TTC549 (cell line): ENCODE measurements around the gene TAGLN2.

Experiments
- FAIRE-seq: peaks from 2 replicates; lab custom pipeline; 2012; peaks lifted over from hg19 to GRCh38; lab: Jason Lieb, UNC

TAGLN2 gene

GRCh38 chr1:159935305-159935704 is 10.0 kb upstream of the TAGLN2 start:
- no peak for FAIRE-seq

GRCh38 chr1:159934136-159935039 is 9.1 kb upstream of the TAGLN2 start:
- no peak for FAIRE-seq

GRCh38 chr1:159933347-159933746 is 8.0 kb upstream of the TAGLN2 start:
- FAIRE-seq = no peak

- no peak for FAIRE-seq
Observed at GRCh38 chr1:159932296-159933285, 7.3 kb upstream of the TAGLN2 start.

- FAIRE-seq = no peak
Observed at GRCh38 chr1:159931795-159932173, 6.5 kb upstream of the TAGLN2 start.

- no peak for FAIRE-seq
Observed at GRCh38 chr1:159931101-159931794, 5.9 kb upstream of the TAGLN2 start.

- FAIRE-seq = no peak
Observed at GRCh38 chr1:159930634-159931033, 5.3 kb upstream of the TAGLN2 start.

- no peak for FAIRE-seq
Observed at GRCh38 chr1:159930216-159930615, 4.9 kb upstream of the TAGLN2 start.

- FAIRE-seq = no peak
Observed at GRCh38 chr1:159929155-159930051, 4.1 kb upstream of the TAGLN2 start.

- FAIRE-seq = no peak
Observed at GRCh38 chr1:159928491-159929050, 3.3 kb upstream of the TAGLN2 start.

- no peak for FAIRE-seq
Observed at GRCh38 chr1:159927849-159928431, 2.6 kb upstream of the TAGLN2 start.

- FAIRE-seq = no peak
Observed at GRCh38 chr1:159927211-159927848, 2.0 kb upstream of the TAGLN2 start.

GRCh38 chr1:159925719-159926078 is 392 bp upstream of the TAGLN2 start:
- no peak for FAIRE-seq

- FAIRE-seq = no peak
Observed at GRCh38 chr1:159924025-159924790, 1.1 kb downstream of the TAGLN2 start.

- FAIRE-seq = no peak
Observed at GRCh38 chr1:159923203-159924024, 1.9 kb downstream of the TAGLN2 start.

GRCh38 chr1:159922511-159923202 is 2.6 kb downstream of the TAGLN2 start:
- FAIRE-seq = no peak

GRCh38 chr1:159921700-159922504 is 3.4 kb downstream of the TAGLN2 start:
- no peak for FAIRE-seq
